Measurements from ENCODE around the gene TLK1. TPM values are rescaled to one million over a fixed set of nuclear protein-coding genes. Genes with fewer than 3 reads are reported as not detected.

TLK1 gene
- total and polyA plus RNA-seq, 9 of the 15 experiments (the other 6 are each of a cell fraction or from before 2014, with no cell fraction given), result 20.2 to 101 (median 40.5) TPM

DNA sequence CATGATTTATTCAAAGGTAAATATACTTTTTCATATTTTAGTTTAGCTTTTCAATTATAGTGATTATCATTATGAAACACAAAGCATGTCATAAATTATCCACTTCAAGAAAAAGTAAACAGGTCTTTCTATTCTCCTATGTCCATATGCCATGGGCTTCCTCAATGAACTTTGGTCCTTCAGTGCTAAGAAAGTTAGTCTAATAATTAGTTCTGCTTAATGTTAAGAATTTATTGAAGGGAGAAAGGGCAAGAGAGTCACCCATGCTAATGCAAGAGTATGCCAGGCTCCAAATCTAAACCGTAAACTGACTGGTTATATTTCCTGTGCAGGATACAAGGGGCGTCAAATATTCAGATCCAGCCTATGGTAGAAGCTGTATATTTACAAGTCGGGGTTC, 135.5 kb downstream of the TLK1 start:
- Histone ChIP-seq H4K20me1 (replicated peaks; ENCODE audit: control insufficient read depth, insufficient read depth, low read length) (no peaks in the 10 kb centered on the region), H3K27ac (ENCODE audit: extremely low read depth, low read depth, low read length) (no peak overlapping the region), H3K27me3 (ENCODE audit: control insufficient read depth in 2 of 2, insufficient read depth in 2 of 2, low read length in 2 of 2) (no peaks in the 10 kb centered on the region), H3K36me3 (ENCODE audit: control insufficient read depth, insufficient read depth, low read length) (peaks cover 72% of the 10 kb centered on the region), H3K79me2 (ENCODE audit: control insufficient read depth, insufficient read depth, low read length) (no peaks in the 10 kb centered on the region), H3K4me3 (no peak overlapping the region), H2AFZ (ENCODE audit: low read depth, low read length) (no peak overlapping the region), H3K9me1 (ENCODE audit: control insufficient read depth, insufficient read depth, low read length) (no peaks in the 10 kb centered on the region), H3K9ac (ENCODE audit: insufficient read depth in 1 of 2, low read depth in 2 of 2, low read length in 2 of 2) (no peak overlapping the region), H3K9me3 (replicated peaks; ENCODE audit: control insufficient read depth, insufficient read depth, low read depth, low read length) (no peaks in the 10 kb centered on the region), H3K4me2 (ENCODE audit: insufficient read depth, low read length) (no peak overlapping the region), H3K4me1 (replicated peaks in 1 of 2; ENCODE audit: control insufficient read depth in 2 of 2, insufficient read depth in 2 of 2, low read length in 2 of 2) (peaks cover 0 to 13% of the 10 kb centered on the region in 2 experiments; a peak in 2 of 5 replicates)
- ATAC-seq, result no peak
- ChIA-PET CTCF (ENCODE audit: low intra/inter-chr PET ratio) (no interaction called here), POLR2A (no interaction called here)
- FAIRE-seq, result no peak
- no peak for DNase-seq (ENCODE audit: extremely low read depth in 1 of 4, low spot score in 3 of 4)
- intact Hi-C loops (cut with micrococcal nuclease) (no loop called here), in situ Hi-C loops (cut with MboI) (no loop called here)
- BruUV-seq (replicated peaks), result no TSS peak
- 86% methylated on average over 3 of the region's 3 CpGs for WGBS (ENCODE audit: insufficient coverage, low coverage, missing lambda C conversion rate)
- TF ChIP-seq, protein P1, sequence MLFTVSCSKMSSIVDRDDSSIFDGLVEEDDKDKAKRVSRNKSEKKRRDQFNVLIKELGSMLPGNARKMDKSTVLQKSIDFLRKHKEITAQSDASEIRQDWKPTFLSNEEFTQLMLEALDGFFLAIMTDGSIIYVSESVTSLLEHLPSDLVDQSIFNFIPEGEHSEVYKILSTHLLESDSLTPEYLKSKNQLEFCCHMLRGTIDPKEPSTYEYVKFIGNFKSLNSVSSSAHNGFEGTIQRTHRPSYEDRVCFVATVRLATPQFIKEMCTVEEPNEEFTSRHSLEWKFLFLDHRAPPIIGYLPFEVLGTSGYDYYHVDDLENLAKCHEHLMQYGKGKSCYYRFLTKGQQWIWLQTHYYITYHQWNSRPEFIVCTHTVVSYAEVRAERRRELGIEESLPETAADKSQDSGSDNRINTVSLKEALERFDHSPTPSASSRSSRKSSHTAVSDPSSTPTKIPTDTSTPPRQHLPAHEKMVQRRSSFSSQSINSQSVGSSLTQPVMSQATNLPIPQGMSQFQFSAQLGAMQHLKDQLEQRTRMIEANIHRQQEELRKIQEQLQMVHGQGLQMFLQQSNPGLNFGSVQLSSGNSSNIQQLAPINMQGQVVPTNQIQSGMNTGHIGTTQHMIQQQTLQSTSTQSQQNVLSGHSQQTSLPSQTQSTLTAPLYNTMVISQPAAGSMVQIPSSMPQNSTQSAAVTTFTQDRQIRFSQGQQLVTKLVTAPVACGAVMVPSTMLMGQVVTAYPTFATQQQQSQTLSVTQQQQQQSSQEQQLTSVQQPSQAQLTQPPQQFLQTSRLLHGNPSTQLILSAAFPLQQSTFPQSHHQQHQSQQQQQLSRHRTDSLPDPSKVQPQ (CRISPR knock-in tag; IDR thresholded peaks at IDR 0.05; ENCODE audit: borderline replicate concordance), result no peak
- TF ChIP-seq, protein P2, sequence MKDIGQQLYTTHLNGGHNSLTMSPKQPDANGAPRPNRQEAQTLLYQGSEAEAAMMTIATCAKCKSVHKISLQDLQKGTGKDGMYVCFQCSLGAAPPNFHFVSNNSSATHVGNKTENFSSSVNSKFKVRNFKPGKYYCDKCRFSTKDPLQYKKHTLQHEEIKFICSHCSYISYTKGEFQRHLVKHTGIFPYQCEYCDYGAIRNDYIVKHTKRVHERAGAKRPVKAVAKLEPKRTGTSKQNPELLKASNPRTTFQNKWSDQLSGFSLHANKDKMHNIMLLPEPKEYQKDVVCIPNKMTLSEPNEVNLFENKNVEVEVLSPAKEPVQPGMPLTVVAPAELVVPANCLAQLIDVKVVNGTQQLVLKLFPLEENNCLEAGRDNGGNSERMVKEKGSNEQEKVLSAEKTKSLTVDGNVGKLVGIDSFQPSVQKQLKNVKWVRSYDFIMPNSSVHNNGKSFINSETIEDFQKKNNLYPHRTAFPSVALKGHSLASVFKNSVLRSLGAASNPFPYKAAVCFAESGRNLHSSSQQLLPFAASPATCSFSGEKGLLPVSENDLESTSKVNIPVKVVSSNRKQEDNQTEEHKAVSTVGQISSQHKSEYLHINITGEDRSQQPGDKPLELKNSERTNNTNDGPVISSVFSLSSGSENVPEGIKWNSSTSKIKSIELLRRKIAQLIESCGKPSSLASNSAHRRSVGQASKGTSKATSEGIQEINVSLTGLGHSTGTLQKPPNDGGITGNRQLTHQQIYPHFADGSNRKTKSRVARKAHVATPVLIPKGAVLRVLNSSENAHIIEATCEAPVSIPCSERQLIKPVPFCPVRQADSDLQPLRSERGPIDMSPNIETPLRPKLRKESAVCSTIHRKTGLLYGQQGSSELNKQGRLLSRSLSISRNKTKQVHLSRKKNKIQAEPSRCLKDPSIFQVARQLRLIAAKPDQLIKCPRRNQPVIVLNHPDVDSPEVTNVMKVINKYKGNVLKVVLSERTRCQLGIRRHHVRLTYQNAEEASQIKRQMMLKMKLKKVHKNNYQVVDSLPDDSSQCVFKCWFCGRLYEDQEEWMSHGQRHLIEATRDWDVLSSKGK (CRISPR knock-in tag; IDR thresholded peaks at IDR 0.05), result no peak
- TF ChIP-seq ADNP (tag; IDR thresholded peaks at IDR 0.05) (no peak), ESRRB (CRISPR knock-in tag; IDR thresholded peaks at IDR 0.05; ENCODE audit: borderline replicate concordance) (no peak), ZNF589 (CRISPR knock-in tag; IDR thresholded peaks at IDR 0.05; ENCODE audit: low read depth) (no peak), RBM22 (IDR thresholded peaks at IDR 0.05; ENCODE audit: low read depth, low read length, poor library complexity, severe bottlenecking) (peak; percentile 53)
- TF ChIP-seq, protein P3, sequence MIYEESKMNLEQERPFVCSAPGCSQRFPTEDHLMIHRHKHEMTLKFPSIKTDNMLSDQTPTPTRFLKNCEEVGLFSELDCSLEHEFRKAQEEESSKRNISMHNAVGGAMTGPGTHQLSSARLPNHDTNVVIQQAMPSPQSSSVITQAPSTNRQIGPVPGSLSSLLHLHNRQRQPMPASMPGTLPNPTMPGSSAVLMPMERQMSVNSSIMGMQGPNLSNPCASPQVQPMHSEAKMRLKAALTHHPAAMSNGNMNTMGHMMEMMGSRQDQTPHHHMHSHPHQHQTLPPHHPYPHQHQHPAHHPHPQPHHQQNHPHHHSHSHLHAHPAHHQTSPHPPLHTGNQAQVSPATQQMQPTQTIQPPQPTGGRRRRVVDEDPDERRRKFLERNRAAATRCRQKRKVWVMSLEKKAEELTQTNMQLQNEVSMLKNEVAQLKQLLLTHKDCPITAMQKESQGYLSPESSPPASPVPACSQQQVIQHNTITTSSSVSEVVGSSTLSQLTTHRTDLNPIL (CRISPR knock-in tag; IDR thresholded peaks at IDR 0.05), result no peak

Data from K562 (cell line).